NCI-H510A treated with DMSO at 0.1 percent for 48 hours (cell line): ENCODE data around the gene SUMO3.

Source experiments
- DNase-seq: peaks from one replicate; lab custom pipeline; 2025; lab: John Stamatoyannopoulos, UW

SUMO3 gene

DNA sequence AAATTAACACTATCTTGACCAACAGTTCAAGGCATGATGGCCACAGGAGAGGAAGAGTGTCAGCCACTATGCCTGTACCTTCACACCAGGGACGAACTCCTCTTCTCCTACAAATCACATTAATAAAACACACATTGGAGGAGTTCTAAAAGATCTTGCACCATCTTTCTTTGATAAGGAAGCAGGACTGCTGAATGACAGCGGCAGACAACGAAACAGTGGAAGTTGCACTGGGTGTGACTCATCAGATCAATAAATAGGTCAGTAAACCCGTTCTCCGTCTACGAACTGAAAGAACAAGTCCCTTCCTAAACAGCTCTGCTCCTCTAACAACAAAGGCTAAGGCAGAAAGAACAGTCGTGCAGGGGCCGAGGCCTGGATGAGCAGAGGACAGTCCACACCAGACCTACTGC, 39.4 kb downstream of the SUMO3 start:
- DNase-seq: no peak

DNA sequence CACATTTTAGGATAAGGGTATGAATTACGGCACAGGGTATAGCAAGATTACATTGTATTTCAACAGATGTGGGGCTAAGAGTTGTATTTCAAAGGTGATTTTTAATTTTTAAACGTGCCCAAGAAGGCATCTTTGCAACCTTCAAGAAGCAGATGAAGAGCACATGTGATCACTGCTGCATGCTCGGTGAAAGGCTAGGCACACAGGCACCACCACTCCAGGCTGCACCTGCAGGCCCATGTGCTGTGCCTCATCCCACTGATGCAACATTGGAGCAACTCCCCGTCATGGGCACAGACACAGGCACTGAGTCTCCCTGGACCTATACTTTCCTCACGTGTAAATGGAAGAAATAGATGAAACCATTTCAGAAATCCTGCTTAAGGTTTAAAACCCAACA, 39.8 kb downstream of the SUMO3 start:
- DNase-seq: no peak

DNA sequence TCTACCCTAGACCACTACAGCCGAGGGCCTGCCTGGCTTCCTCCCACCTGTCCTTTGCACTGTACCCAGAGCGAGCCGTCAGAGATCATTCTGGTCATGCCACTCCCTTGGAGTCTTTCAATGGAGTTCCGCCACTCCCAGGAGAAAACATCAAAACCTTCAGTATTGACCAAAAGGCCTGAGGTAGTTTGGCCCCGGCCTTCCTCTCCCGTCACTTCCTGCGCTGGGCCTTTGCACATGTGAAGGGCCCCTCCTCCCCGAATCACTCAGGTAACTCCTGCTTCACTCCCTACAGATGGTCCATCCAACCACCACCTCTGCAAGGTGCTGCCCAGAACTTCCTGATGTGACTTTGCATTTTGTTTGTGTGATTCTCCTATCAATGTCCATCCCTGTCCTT, 42.9 kb downstream of the SUMO3 start:
- no peak for DNase-seq

DNA sequence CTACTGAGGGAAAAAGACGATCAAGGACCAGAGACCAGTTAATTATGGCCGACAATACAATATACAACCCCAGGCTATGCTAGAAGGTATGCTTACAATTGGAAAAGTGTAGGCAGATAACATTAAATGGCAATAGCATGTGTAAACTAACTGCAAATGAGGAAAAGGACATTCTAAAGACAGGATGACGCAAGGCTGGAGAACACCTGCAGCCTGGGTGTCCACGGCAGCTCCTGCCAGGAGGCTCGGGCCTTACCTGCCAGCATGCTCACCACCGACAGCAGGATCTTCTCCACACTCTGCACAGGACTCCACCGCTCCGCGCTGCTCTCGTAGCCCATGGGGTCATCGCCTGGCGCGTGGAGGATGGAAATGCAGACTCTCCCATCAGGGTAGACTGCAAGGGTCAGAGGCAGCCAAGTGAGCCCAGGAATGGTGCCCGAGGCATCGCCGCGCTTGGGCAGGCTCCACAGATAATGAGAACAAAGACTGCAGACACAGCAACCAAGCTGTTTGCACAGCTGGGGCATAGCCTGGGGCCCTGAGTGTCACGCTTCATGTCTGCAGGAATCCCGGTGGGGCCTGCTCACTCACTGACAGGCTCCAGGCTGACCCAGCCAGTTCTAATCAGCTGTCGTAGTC, 44.5 kb downstream of the SUMO3 start:
- peak; percentile 62 for DNase-seq

DNA sequence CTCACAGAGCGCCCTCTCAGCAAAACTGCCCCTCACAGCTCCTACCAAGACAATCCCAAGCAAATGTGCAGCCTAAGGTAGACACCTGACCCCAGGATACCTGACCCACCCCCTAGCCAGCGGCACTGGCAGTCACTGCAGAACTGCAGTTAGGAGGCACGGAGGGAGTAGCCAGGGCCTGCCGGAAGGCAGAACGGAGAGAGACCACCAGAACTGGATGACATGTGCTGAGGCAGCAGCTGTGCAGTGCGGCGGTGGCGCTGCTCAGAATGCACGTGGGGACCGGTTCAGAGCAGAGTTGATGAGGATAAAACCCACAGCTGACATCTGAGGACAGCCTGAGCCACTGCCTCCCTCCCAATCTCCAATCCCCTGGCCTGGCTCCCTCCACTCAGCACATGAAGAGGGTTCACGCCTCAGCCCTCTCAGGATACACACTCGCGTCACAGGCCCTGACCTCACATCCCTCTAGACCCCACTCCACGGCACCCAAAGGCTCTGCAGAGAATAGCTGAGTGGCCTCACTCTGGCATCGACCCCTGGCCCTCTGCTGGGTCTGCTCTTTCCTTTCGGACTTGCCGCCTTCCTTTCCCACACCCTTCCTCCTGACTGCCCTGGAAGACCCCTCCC, 45.9 kb downstream of the SUMO3 start:
- DNase-seq: no peak

DNA sequence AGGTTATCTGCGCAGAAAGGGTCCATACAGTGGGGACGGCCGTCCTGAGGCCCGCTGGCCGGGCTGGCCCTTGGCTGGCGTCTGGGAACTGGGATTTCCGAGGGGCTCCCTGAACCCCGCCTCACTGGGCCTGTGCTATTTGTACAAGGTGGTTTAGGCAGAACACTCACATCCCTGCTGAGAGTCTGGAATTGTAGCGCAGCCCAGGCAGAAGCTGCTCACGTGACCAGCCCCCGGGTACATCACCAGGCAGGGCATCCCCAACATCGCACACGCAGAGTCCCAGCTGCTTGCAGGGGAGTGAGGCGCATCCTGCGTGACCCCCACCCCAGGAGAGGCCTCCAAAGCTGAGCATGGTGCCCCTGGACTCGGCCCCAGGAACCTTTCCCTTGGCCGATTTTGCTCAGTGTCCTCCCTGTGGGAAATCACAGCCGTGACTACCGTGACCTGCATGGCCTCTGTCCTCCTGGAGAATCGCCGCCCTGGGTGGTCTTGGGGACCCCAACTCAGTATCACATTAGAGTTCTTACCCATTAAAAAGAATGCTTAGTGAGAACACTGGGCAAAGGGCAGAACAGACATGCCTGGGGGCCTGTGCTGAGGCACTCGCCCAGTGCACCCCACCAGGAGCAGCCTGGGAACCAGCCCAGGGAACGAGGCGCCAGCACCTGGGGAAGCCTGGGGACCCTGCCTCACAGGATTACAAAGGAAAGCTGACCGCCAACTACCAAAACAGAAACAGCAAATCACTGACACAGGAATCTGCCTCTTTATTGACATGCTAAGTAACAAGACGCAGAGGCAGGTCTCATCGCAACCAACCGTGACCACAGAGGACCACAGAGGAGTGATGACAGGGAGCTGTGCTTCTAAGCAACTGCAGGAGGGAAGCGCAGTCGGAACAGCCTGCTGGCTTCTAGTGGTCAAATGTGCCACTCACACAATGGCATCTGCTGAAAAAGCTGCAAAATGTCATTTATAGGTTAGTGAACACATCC, 49.7 kb downstream of the SUMO3 start:
- DNase-seq: no peak

DNA sequence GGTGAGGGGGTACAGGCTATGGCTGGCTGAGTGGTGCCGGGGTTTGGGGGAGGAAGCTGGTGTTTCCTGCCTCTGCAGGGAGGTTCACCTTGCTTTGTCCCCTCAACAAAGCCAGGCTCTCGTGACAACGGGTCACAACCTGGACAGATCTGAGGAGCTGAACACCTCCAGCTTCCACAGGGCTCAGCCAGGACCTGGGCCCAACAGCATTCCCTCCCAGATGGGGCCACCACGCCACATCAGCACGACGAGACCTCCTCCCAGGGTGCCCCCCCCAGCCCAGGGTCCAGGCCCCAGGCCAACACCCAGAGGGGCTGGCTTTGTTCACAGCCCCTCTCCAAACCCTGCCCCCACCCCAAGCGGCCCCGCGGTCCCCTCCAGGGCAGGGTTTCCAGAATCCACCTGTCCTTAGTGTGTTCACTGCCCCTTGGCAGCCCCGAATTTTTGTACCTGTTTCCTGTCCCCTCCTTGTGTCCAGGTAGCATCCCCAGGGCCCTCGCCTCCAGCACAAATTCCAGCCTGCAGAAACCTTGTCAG, 51.0 kb downstream of the SUMO3 start:
- no peak for DNase-seq

DNA sequence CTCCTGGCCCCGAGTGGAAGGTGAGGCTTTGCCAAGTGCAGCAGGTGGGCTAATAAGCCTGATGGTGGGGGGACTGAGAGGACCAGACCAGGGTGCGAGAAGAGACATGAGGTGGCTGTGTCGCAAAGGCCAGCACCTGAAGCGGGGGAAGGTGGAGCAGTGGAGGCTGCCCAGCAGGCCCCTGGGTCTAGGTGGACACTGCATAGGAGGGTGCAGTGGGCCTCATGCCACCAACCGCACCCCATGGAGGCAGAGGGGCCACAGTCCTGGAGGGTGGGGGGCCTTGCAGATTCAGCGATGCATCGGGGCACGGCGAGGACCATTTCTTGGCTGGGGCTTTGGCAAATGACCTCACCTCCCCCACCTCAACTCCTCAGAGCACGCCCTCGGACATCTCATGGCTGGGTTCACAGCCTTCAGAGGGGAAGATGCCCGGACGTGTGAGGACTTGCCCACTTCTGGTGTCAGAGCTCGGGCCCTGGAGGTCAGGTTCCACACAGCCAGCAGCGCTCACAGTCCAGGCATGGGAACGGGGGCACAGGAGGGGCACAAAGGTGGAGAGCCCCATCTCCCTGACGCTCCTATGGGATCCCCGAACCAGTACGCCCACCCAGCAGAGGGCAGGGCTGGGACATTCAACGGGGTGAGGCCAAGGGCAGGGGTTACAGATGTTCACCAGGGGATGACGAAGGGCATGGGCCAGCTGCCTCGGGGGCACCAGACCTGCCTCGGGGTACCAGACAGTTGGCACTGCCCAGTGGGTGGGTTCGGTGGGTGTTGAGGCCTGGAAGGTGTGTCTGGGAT, 51.6 kb downstream of the SUMO3 start:
- no peak for DNase-seq

DNA sequence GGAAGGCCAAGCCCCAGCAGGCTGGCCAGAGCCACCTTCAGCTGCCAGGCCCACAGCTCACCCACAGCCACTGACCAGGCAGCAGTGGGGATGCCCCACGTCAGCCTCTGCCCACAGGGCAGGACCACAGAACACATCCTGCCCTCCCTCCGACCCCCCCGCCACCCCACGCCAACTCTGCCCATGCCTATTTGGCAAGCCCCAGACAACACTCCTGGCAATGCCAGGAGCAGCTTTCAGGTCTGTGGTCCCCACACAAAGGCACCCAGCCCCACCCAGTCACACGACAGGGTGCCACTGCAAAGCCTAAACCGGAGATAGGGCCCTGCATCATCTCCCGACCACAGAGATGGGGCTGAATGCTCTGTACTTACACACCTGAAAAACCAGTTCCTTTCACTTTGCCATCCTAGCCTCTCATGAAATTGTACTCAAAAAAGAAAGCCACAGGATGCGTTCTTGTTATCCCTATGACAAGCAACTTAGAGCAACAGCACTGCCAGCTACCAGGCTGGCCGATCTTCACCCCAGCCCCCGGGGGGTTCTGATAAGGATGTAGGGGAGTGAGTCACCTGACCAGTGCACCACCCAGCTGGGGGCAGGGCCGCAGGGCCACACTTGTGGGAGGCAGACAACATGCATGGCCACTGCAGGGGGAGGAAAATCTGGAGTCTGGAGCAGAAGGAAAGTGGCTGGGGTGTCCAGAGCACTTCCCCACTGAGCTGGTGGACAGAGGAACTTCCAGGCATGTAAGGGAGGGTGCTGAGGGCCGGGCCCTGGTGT, 52.4 kb downstream of the SUMO3 start:
- DNase-seq: peak; percentile 58

DNA sequence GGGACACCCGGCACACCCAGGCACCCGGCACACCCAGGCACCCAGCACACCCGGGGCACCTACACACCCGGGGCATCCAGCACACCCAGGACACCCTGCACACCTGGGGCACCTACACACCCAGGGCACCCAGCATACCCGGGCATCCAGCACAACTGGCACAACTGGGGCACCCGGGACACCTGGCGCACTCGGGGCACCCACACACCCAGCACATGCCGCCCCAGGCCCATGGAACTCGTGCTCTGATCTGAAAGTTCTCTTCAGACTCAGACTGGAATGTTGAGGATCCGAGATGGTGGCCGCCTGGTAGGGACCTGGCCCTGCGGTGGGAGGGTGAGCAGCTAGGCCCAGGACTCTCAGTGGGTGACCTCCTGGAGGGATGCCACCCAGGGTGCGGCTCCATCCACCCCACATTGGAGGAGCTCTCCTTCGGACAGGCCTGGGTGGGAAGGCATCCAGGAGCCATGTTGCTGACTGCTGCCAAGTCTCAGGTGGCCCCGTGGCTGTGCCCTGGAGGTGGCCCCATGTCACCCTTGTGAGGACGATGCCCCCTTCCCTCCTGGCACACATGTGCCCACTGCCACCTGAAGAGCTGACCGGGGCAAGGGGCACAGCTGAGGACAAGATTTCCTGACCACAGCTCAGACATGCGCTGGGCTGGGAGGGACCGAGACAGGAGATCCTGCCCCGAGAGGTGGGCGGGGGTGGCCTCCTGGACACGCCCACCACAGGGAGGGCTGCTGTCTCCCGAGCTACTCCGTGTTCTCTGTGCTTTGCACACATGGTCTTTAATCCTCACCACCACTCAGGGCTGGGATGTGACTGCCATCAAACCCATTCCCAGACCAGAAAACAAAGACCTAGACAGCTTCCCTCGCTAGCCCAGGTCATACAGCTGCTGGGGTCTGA, 53.3 kb downstream of the SUMO3 start:
- DNase-seq: no peak

DNA sequence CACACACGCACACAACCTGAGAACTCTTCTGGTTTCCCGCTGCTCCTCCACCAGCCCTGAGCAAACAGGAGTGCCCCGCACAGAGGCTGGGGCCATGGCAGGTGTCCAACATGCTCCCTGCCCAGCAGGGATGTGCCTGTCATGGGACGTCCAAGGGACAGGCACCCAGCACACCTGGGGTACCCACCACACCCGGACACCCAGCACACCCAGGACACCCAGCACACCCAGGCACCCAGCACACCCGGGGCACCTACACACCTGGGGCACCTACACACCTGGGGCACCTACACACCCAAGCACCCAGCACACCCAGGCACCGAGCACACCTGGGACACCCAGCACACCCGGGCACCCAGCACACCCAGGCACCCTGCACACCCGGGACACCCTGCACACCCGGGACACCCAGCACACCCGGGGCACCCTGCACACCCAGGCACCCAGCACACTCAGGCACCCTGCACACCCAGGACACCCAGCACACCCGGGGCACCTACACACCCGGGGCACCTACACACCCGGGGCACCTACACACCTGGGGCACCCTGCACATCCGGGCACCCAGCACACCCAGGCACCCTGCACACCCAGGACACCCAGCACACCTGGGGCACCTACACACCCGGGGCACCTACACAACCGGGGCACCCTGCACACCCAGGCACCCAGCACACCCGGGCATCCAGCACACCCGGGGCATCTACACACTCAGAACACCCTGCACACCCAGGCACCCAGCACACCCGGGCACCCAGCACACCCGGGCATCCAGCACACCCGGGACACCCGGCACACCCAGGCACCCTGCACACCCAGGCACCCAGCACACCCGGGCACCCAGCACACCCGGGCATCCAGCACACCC, 54.2 kb downstream of the SUMO3 start:
- DNase-seq: no peak

DNA sequence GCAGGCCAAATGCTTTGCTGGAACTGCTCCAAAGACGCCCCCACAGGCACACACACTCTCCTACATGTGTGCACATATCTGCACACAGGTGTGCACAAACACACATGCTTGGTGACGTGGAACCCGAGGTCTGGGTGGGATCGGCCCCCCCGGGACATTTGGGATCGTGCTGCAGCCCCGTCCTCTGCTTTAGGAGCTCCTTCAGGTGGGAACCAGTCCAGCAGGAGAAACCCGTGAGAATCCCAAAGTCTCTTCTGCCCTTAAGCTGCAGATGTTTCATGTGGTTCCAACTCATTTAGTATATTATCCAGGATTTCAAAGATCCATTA, 54.8 kb downstream of the SUMO3 start:
- no peak for DNase-seq

DNA sequence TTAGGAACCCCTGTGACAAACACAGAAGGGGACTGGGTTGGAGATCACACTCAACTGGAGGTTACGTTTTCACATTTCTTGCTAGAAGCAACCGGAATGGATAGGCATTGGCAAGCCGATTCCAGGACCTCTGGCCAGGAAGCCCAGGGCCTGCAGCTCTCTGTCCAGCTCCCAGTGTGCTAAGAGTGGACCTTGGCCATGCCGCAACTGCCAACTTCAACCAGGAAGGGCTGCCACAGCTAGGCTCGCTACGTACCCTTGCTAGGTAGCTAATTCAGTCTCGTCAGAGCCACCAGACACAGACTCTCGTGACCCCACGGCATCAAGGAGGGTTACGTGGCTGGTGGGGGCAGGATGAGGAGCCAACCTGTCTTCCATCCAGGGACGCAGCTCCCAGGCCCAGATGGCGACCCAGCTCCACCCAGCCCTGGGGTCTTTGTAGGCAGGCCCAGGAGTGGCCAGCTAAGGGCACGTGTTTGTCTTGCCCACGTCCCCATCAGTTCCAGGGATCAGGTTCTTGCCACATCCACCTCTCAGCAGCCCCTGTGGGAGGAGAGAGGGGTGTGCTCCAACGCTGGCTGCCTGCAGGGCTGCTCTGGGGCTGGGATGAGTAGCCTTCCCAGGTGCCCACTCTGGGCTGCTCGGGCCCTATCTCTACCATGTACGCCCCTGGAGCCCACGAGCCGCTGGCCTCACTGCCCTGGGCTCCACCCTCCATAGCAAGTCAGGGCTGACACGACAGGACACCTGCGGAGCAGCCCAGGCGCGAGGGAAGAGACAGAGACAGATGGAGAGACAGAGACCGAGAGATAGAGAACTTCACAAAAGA, 55.4 kb downstream of the SUMO3 start:
- no peak for DNase-seq

DNA sequence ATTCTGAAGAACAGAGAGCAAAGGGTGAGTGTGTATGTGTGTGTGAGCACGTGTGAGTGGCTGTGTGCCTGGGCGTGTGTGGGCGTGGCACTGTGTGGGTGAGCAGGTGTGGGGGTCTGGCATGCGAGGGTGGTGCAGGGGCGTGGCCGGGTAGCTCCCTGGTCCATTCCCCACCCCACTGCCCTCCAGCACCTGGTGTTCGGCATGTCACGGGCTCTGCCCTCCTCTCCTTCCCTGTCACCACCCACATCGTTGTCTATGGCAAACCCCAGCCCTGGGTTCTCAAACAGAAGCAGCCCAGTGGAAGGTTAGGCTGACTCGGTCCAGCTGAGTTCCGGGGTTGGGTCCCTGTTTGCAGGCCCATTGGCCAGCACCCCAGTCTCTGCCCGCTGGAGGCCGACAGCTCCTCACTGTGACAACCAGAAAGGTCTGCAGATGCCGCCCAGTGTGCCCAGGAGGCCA, 56.1 kb downstream of the SUMO3 start:
- DNase-seq: no peak

DNA sequence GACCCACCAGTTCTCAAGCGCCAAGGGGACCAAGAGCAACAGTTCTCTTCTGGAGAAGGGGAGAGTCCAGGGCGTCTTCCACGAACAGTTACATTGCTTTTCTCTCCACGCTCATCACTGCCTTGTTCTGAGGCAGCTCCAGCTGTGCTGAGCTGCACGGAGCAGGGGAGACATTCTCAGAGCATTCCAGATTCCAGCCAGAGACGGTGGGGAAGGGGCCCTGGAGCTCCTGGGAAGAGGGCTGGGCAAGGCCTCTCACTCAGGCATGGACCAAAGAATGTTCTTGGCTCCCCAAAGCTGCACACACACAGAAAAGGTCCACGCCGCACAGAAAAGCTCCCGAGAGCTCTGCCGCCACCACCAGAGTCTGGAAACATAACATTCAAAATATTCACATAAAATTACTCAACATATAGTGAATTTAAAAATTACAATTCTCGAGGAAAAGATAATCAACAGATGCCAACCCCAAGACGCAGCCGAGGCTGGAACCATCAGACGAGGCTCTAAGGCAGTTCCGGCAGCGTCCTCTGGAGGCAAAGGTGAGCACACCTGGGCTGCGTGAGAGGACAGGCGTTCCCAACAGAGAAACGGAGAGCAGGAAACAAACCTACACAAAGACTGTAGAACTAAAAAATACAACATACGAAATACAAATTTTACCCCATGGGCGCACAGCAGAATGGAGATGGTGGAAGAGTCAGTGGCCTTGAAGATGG, 56.7 kb downstream of the SUMO3 start:
- DNase-seq: no peak

DNA sequence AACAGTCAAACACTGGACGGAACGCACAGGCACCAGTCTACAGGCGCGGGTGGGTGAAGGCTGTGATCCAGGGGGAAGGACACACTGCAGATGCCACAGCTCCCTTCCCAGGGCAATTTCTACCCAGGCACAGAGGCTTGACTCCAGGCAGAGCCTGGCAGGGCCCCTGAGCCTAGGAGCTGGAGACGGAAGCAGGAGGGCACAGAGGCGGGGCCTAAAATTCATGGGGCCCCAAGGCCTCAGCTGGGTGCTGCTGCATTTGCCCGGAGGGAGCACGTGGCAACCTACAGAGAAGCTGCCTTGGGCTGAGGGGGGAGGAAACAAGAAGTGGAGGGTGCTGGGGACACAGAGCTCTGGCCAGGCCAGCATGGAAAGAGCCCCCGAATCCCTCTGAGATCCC, 57.5 kb downstream of the SUMO3 start:
- DNase-seq: no peak

DNA sequence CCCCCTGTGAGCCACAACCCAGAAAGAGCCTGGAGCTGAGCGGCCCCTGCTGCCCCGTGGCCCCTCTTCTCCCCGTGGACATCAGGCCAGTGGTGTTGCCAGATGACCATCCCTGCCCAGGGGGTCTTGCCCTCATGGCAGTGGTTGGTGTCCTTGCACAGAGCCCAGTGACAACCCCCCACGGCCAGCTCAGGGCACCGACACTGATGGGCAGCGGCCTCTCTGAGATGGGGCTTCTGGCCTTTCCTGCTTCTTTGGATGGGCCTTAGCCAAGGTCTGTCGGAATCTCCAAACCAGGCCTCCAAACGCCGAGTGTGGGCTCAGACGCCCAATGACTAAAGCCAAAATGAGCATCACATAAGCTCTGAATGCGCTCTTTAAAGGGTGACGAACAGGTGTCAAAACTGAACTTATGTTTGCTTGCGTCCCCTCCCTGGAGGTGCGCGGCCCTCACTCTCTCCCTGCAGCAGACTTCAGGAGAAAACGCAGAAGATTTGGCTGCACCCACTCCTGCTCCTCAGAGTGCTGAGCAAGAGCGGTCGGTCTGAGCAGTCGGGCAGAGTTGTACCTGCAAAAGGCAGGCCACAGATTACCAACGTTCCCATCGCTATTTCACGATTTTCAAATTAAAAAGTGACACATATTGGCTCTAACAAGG, 58.1 kb downstream of the SUMO3 start:
- DNase-seq: no peak
